SH-SY5Y (cell line): ENCODE data around the gene PDE11A.

Source experiments
- GATA2 ChIP-seq: IDR thresholded peaks from 2 replicates; pipeline ENCODE4 v1.6.1; 2011; ENCODE audit warnings: mild to moderate bottlenecking, low read depth, low read length
- GATA3 ChIP-seq: IDR thresholded peaks from 2 replicates; pipeline ENCODE4 v1.6.1; 2011; ENCODE audit warnings: low read depth, mild to moderate bottlenecking, low read length, moderate library complexity

Gene PDE11A

GRCh38 chr2:177896587-177896986 is 176.0 kb downstream of the PDE11A start:
- TF ChIP-seq GATA2 (no peak), GATA3 (no peak)

- TF ChIP-seq GATA3 (no peak), GATA2 (no peak)
Measured at GRCh38 chr2:177894546-177894945, 178.0 kb downstream of the PDE11A start.

GRCh38 chr2:177893880-177894279 is 178.7 kb downstream of the PDE11A start:
- TF ChIP-seq GATA2, result no peak
- no peak for TF ChIP-seq GATA3

GRCh38 chr2:177891533-177891932 is 181.0 kb downstream of the PDE11A start:
- TF ChIP-seq GATA3 (no peak), GATA2 (no peak)

GRCh38 chr2:177889818-177890460 is 182.6 kb downstream of the PDE11A start:
- no peak for TF ChIP-seq GATA2
- no peak for TF ChIP-seq GATA3

GRCh38 chr2:177888581-177888980 is 184.0 kb downstream of the PDE11A start:
- TF ChIP-seq GATA2 (no peak), GATA3 (no peak)

- TF ChIP-seq GATA2 (no peak), GATA3 (no peak)
Measured at GRCh38 chr2:177887722-177888121, 184.9 kb downstream of the PDE11A start.

- TF ChIP-seq GATA3, result no peak
- no peak for TF ChIP-seq GATA2
Measured at GRCh38 chr2:177886824-177887223, 185.8 kb downstream of the PDE11A start.

- TF ChIP-seq GATA3 (no peak), GATA2 (no peak)
Measured at GRCh38 chr2:177885828-177886466, 186.6 kb downstream of the PDE11A start.

- TF ChIP-seq GATA3 (no peak), GATA2 (no peak)
Measured at GRCh38 chr2:177883177-177883576, 189.4 kb downstream of the PDE11A start.

GRCh38 chr2:177882501-177882900 is 190.1 kb downstream of the PDE11A start:
- TF ChIP-seq GATA3 (no peak), GATA2 (no peak)

- TF ChIP-seq GATA2, result no peak
- TF ChIP-seq GATA3, result no peak
Measured at GRCh38 chr2:177881921-177882320, 190.7 kb downstream of the PDE11A start.

GRCh38 chr2:177881008-177881747 is 191.4 kb downstream of the PDE11A start:
- TF ChIP-seq GATA2 (no peak), GATA3 (no peak)

- TF ChIP-seq GATA2, result no peak
- TF ChIP-seq GATA3, result no peak
Measured at GRCh38 chr2:177880285-177880684, 192.3 kb downstream of the PDE11A start.

GRCh38 chr2:177876950-177877349 is 195.6 kb downstream of the PDE11A start:
- TF ChIP-seq GATA2, result no peak

- no peak for TF ChIP-seq GATA2
- TF ChIP-seq GATA3, result no peak
Measured at GRCh38 chr2:177874686-177875085, 197.9 kb downstream of the PDE11A start.
